DMS79 treated with DMSO at 0.1 percent for 48 hours (cell line): Measurements from ENCODE around the gene TLR8.

Source experiments
- DNase-seq: peaks from one replicate; lab custom pipeline; 2025; lab: John Stamatoyannopoulos, UW

The TLR8 gene

GRCh38 chrX:12966151-12966550 lies 59.7 kb downstream of the TLR8 start:
- DNase-seq: no peak

GRCh38 chrX:12967711-12968465 lies 61.5 kb downstream of the TLR8 start:
- DNase-seq: no peak

- no peak for DNase-seq
Observed at GRCh38 chrX:12970691-12971202, 64.3 kb downstream of the TLR8 start.

- no peak for DNase-seq
Observed at GRCh38 chrX:12971282-12972003, 65.0 kb downstream of the TLR8 start.

GRCh38 chrX:12972243-12972642 lies 65.8 kb downstream of the TLR8 start:
- no peak for DNase-seq
